Coronary artery (tissue), 2 donors: Measurements from ENCODE around the gene GCLC.

Experiments used
- DNase-seq: peaks from one replicate; pipeline ENCODE4 v3.0.0-alpha.2; 2017; ENCODE audit warnings: low spot score
- H3K27ac ChIP-seq, 2 donors: fragments of 200-600 bp; sonication (generic); one replicate each; pipeline ENCODE4 v1.5.1; 2016 to 2019
- H3K4me3 ChIP-seq: fragments of 200-600 bp; sonication (generic); 2 replicates; pipeline ENCODE4 v1.5.1; 2016; ENCODE audit warnings: mild to moderate bottlenecking, moderate library complexity
- CTCF ChIP-seq: fragments of 200-600 bp; sonication (generic); IDR thresholded peaks from one replicate; pipeline ENCODE4 v1.5.1; 2019; ENCODE audit warnings: antibody characterized with exemption

The GCLC gene

GRCh38 chr6:53458105-53458866, 86.6 kb downstream of the GCLC start:
- DNase-seq = no peak
- no peak overlapping the region for H3K27ac ChIP-seq
- no peak for TF ChIP-seq CTCF
- no peak overlapping the region for H3K4me3 ChIP-seq

GRCh38 chr6:53456809-53457208, 88.1 kb downstream of the GCLC start:
- no peak overlapping the region for H3K4me3 ChIP-seq
- DNase-seq = no peak

GRCh38 chr6:53455678-53456077, 89.2 kb downstream of the GCLC start:
- Histone ChIP-seq H3K4me3 (no peak overlapping the region), H3K27ac (no peak overlapping the region)
- no peak for DNase-seq
- no peak for TF ChIP-seq CTCF

More at GRCh38 chr6:53456809-53457208, 88.1 kb downstream of the GCLC start:
- no peak for TF ChIP-seq CTCF
- H3K27ac ChIP-seq = no peak overlapping the region

GRCh38 chr6:53451165-53451564, 93.7 kb downstream of the GCLC start:
- TF ChIP-seq CTCF = no peak
- DNase-seq = no peak

GRCh38 chr6:53447865-53448264, 97.0 kb downstream of the GCLC start:
- no peak for DNase-seq
- Histone ChIP-seq H3K27ac (no peak overlapping the region), H3K4me3 (no peak overlapping the region)
- TF ChIP-seq CTCF = no peak

More at GRCh38 chr6:53451165-53451564, 93.7 kb downstream of the GCLC start:
- Histone ChIP-seq H3K27ac (no peak overlapping the region), H3K4me3 (no peak overlapping the region)
